Tibial artery (tissue), 4 donors: ENCODE measurements around the gene ZSCAN9.

Source experiments
- DNase-seq, 2 donors: peaks; one replicate each; pipeline ENCODE4 v3.0.0-alpha.2; 2019
- H3K27ac ChIP-seq, 2 donors: fragments of 200-600 bp; sonication (generic) in 1 of 2; 1 replicate in 1 of 2; 2 replicates in 1 of 2; pipeline ENCODE4 v1.5.1; 2018 to 2019; ENCODE audit warnings: mild to moderate bottlenecking in 1 of 2
- H3K27me3 ChIP-seq, 2 donors: fragments of 200-600 bp; sonication (generic) in 1 of 2; one replicate each; pipeline versions ENCODE4 v1.5.1 to v1.6.0; 2016 to 2019
- H3K36me3 ChIP-seq, 3 donors: fragments of 200-600 bp; sonication (generic) in 2 of 3; one replicate each; pipeline ENCODE4 v1.5.1; 2016 to 2019; ENCODE audit warnings: mild to moderate bottlenecking in 2 of 3
- H3K4me1 ChIP-seq, 4 donors: fragments of 200-600 bp; sonication (generic) in 2 of 4; 1 replicate in 3 of 4; 2 replicates in 1 of 4; pipeline ENCODE4 v1.5.1; 2016 to 2019
- H3K4me3 ChIP-seq, 2 donors: fragments of 200-600 bp; sonication (generic) in 1 of 2; 1 replicate in 1 of 2; 2 replicates in 1 of 2; pipeline ENCODE4 v1.5.1; 2018 to 2019; ENCODE audit warnings: mild to moderate bottlenecking in 2 of 2
- H3K9me3 ChIP-seq, 3 donors: fragments of 200-600 bp; sonication (generic) in 1 of 3; one replicate each; pipeline ENCODE4 v1.5.1; 2016 to 2019
- intact Hi-C: fragments of 100-400 bp; cut with DNase I; formaldehyde crosslinking; loops from one replicate; pipeline ENCODE4 v1.15.0; 2023; ENCODE audit warnings: low total_unique reads
- TF ChIP-seq, protein P1 (sequence below), 2 experiments: fragments of 200-600 bp in 1 of 2; fragments of 450-650 bp in 1 of 2; IDR thresholded peaks; one replicate each; pipeline ENCODE4 v1.5.1; 2017 to 2019; ENCODE audit warnings: antibody characterized with exemption in 2 of 2, mild to moderate bottlenecking in 1 of 2, moderate library complexity in 1 of 2

ZSCAN9 gene

GRCh38 chr6:28269492-28269891 lies 44.4 kb downstream of the ZSCAN9 start:
- intact Hi-C loops = no loop called here
- Histone ChIP-seq H3K27me3 (no peaks in the 10 kb centered on the region), H3K4me3 (no peak overlapping the region), H3K4me1 (peaks cover 0 to 17% (median 10%) of the 10 kb centered on the region in 4 donors), H3K36me3 (peaks cover 28 to 33% (median 32%) of the 10 kb centered on the region in 3 donors), H3K27ac (no peak overlapping the region), H3K9me3 (no peaks in the 10 kb centered on the region)
- TF ChIP-seq, protein P1, sequence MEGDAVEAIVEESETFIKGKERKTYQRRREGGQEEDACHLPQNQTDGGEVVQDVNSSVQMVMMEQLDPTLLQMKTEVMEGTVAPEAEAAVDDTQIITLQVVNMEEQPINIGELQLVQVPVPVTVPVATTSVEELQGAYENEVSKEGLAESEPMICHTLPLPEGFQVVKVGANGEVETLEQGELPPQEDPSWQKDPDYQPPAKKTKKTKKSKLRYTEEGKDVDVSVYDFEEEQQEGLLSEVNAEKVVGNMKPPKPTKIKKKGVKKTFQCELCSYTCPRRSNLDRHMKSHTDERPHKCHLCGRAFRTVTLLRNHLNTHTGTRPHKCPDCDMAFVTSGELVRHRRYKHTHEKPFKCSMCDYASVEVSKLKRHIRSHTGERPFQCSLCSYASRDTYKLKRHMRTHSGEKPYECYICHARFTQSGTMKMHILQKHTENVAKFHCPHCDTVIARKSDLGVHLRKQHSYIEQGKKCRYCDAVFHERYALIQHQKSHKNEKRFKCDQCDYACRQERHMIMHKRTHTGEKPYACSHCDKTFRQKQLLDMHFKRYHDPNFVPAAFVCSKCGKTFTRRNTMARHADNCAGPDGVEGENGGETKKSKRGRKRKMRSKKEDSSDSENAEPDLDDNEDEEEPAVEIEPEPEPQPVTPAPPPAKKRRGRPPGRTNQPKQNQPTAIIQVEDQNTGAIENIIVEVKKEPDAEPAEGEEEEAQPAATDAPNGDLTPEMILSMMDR (IDR thresholded peaks at IDR 0.05) = no peak
- no peak for DNase-seq

- Histone ChIP-seq H3K27me3 (no peaks in the 10 kb centered on the region), H3K9me3 (no peaks in the 10 kb centered on the region), H3K4me3 (no peak overlapping the region), H3K27ac (no peak overlapping the region), H3K4me1 (no peaks in the 10 kb centered on the region), H3K36me3 (peaks cover 56 to 62% (median 59%) of the 10 kb centered on the region in 3 donors)
- TF ChIP-seq, protein P1 (IDR thresholded peaks at IDR 0.05) = no peak
- intact Hi-C loops = no loop called here
- no peak for DNase-seq
Measured at GRCh38 chr6:28274888-28275287, 49.8 kb downstream of the ZSCAN9 start.

- intact Hi-C loops = no loop called here
- TF ChIP-seq, protein P1 (IDR thresholded peaks at IDR 0.05) = no peak
- Histone ChIP-seq H3K9me3 (no peaks in the 10 kb centered on the region), H3K27ac (no peak overlapping the region), H3K4me3 (no peak overlapping the region), H3K36me3 (peaks cover 45 to 47% (median 46%) of the 10 kb centered on the region in 3 donors), H3K4me1 (peaks cover 0 to 11% (median 3%) of the 10 kb centered on the region in 4 donors), H3K27me3 (no peaks in the 10 kb centered on the region)
- DNase-seq = no peak
Measured at GRCh38 chr6:28277746-28278145, 52.7 kb downstream of the ZSCAN9 start.

DNA sequence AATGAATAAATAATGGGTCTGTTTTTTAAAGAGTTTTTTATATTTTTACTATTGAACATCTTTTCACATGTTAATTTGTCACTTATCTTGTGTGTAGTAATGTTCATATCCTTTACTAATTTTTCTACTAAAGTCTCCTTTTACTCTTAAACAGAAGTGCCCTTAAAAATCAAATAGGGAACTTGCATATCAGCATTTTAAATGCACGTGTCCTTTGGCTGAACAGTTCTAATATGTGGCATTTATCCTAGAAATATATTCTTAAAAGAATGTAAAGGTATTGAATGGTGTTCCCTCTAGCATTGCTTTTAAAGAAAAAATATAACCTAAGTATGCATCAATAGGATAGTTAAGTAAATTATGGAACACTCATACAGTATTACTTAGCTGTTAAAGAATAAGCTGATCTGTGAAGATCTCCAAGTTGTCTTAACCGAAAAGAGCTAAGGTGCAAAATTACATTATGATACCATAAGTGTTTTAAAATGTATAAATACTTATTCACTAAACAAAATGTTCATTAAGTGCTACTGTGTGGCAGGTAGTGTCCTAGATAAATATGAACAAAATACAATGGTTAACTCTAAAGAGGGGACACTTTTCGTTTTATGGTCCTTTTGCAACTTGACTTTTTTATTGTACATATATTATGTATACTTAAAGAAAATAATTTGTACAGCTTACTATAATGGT lies 55.7 kb downstream of the ZSCAN9 start:
- H3K9me3 ChIP-seq = no peaks in the 10 kb centered on the region
- intact Hi-C loops = no loop called here
- peak overlapping the region; percentile 59 to 74 for H3K27ac ChIP-seq
- H3K4me1 ChIP-seq = peaks cover 0 to 11% (median 3%) of the 10 kb centered on the region in 4 donors
- TF ChIP-seq, protein P1 (IDR thresholded peaks at IDR 0.05) = no peak
- no peaks in the 10 kb centered on the region for H3K27me3 ChIP-seq
- DNase-seq = no peak
- peaks cover 35 to 38% (median 37%) of the 10 kb centered on the region in 3 donors for H3K36me3 ChIP-seq
- peak overlapping the region; percentile 64 to 72 for H3K4me3 ChIP-seq

- peaks cover 0 to 11% (median 3%) of the 10 kb centered on the region in 4 donors for H3K4me1 ChIP-seq
- TF ChIP-seq, protein P1 (IDR thresholded peaks at IDR 0.05) = no peak
- no peaks in the 10 kb centered on the region for H3K9me3 ChIP-seq
- H3K4me3 ChIP-seq = peak within 1 kb of the TSS; percentile 64 to 72
- peaks cover 30 to 38% (median 32%) of the 10 kb centered on the region in 3 donors for H3K36me3 ChIP-seq
- H3K27me3 ChIP-seq = no peaks in the 10 kb centered on the region
- intact Hi-C loops = no loop called here
- DNase-seq = peak; percentile 51 to 79
- peak within 1 kb of the TSS; percentile 59 to 74 for H3K27ac ChIP-seq
Measured at GRCh38 chr6:28281288-28282064, 56.4 kb downstream of the ZSCAN9 start, which contains the start of gene PGBD1. Gene PGBD1, plus strand, starts transcription at chr6:28281572. Its CDS starts 2,242 bp downstream, at chr6:28283814.
